H1 (cell line): ENCODE data around the gene RORB. TPM values are rescaled to one million over a fixed set of nuclear protein-coding genes. Genes with fewer than 3 reads are reported as not detected.

Experiments used
- CTCF ChIA-PET: fragments of 300-600 bp; sonication (Branson Sonifier 250); formaldehyde crosslinking; loops from one replicate; lab custom pipeline; 2021; ENCODE audit not compliant: partially characterized antibody; lab: Charles Lee
- POLR2A ChIA-PET: fragments of 300-600 bp; sonication (Branson Sonifier 250); formaldehyde crosslinking; loops from one replicate; lab custom pipeline; 2021; ENCODE audit warnings: inconsistent platforms; ENCODE audit not compliant: partially characterized antibody; lab: Charles Lee
- DNase-seq, 2 experiments: peaks; one replicate each; pipeline versions ENCODE4 v3.0.0 to v3.0.0-alpha.2; 2010 to 2022; ENCODE audit warnings: low spot score in 2 of 2, low read depth in 1 of 2, mixed read lengths in 1 of 2
- FAIRE-seq: peaks from 2 replicates; lab custom pipeline; 2011; peaks lifted over from hg19 to GRCh38; lab: Jason Lieb, UNC
- H2AFZ ChIP-seq: 2 replicates; pipeline ENCODE4 v1.8.1; 2012; ENCODE audit warnings: low read length, inconsistent platforms
- H2AK5ac ChIP-seq: 2 replicates; pipeline ENCODE4 v1.6.1; 2013; ENCODE audit warnings: low read depth, low read length
- H2BK120ac ChIP-seq: replicated peaks from 2 replicates; pipeline ENCODE3; 2013; ENCODE audit warnings: low read depth, low read length, inconsistent platforms
- H2BK12ac ChIP-seq: 2 replicates; pipeline ENCODE4 v1.6.1; 2013; ENCODE audit warnings: low read depth, low read length
- H2BK15ac ChIP-seq: 2 replicates; pipeline ENCODE4 v1.6.1; 2013; ENCODE audit warnings: low read length
- H2BK20ac ChIP-seq: 2 replicates; pipeline ENCODE4 v1.6.1; 2013; ENCODE audit warnings: low read length
- H2BK5ac ChIP-seq: 2 replicates; pipeline ENCODE4 v1.6.1; 2013; ENCODE audit warnings: low read depth, low read length
- H3K14ac ChIP-seq: 2 replicates; pipeline ENCODE4 v1.6.1; 2013; ENCODE audit warnings: inconsistent platforms; ENCODE audit not compliant: insufficient read length
- H3K18ac ChIP-seq: 2 replicates; pipeline ENCODE4 v1.6.1; 2013; ENCODE audit warnings: low read length; ENCODE audit errors: extremely low read depth
- H3K23ac ChIP-seq: 2 replicates; pipeline ENCODE4 v1.6.1; 2013; ENCODE audit warnings: inconsistent platforms; ENCODE audit not compliant: insufficient read length
- H3K23me2 ChIP-seq: 2 replicates; pipeline ENCODE4 v1.6.1; 2013; ENCODE audit warnings: low read depth, low read length
- H3K27ac ChIP-seq: 2 replicates; pipeline ENCODE4 v1.6.1; 2011; ENCODE audit warnings: low read depth, low read length, inconsistent platforms
- H3K27me3 ChIP-seq, 4 experiments: replicated peaks in 1 of 4; 1 replicate in 1 of 4; 2 replicates in 3 of 4; pipeline versions ENCODE4 v1.6.1 to v1.8.1; 2011 to 2013; ENCODE audit warnings: low read length in 3 of 4, mild to moderate bottlenecking in 3 of 4, inconsistent platforms in 2 of 4, mixed read lengths in 2 of 4, moderate library complexity in 1 of 4; ENCODE audit not compliant: control insufficient read depth in 3 of 4, insufficient read depth in 3 of 4; ENCODE audit errors: extremely low read depth in 1 of 4
- H3K36me3 ChIP-seq, 4 experiments: 2 replicates each; pipeline versions ENCODE4 v1.6.1 to v1.8.1; 2011 to 2013; ENCODE audit warnings: mild to moderate bottlenecking in 4 of 4, low read length in 3 of 4, moderate library complexity in 2 of 4, control low read depth in 1 of 4, inconsistent platforms in 1 of 4; ENCODE audit not compliant: insufficient read depth in 4 of 4, control insufficient read depth in 2 of 4
- H3K4ac ChIP-seq: replicated peaks from 2 replicates; pipeline ENCODE3; 2013; ENCODE audit warnings: low read length, low read depth, mixed read lengths, inconsistent platforms; ENCODE audit not compliant: insufficient read length
- H3K4me1 ChIP-seq, 4 experiments: replicated peaks in 1 of 4; 1 replicate in 1 of 4; 2 replicates in 3 of 4; pipeline versions ENCODE4 v1.6.1 to v1.8.1; 2011 to 2013; ENCODE audit warnings: low read length in 3 of 4, inconsistent platforms in 2 of 4, mixed read lengths in 1 of 4; ENCODE audit not compliant: insufficient read depth in 4 of 4, control insufficient read depth in 3 of 4
- H3K4me2 ChIP-seq, 2 experiments: 2 replicates each; pipeline versions ENCODE4 v1.6.1 to v1.8.1; 2011 to 2013; ENCODE audit warnings: low read depth in 2 of 2, low read length in 2 of 2, control low read depth in 1 of 2, inconsistent platforms in 1 of 2, mild to moderate bottlenecking in 1 of 2; ENCODE audit not compliant: insufficient read depth in 1 of 2
- H3K4me3 ChIP-seq, 4 experiments: fragments of 200-600, 300-600 bp in 1 of 4; sonication (generic), shearing (Covaris generic), sonication (Bioruptor Twin) in 1 of 4; 2 replicates each; pipeline versions ENCODE4 v1.5.1 to v1.8.1; 2011 to 2016; ENCODE audit warnings: low read length in 4 of 4, low read depth in 3 of 4, control low read depth in 2 of 4, inconsistent platforms in 2 of 4, mild to moderate bottlenecking in 2 of 4, mixed read lengths in 1 of 4, moderate library complexity in 1 of 4; ENCODE audit not compliant: insufficient read depth in 2 of 4; ENCODE audit errors: extremely low read depth in 1 of 4
- H3K56ac ChIP-seq: replicated peaks from 2 replicates; pipeline ENCODE3; 2013; ENCODE audit warnings: low read depth, mild to moderate bottlenecking, mixed read lengths, low read length, inconsistent platforms; ENCODE audit not compliant: insufficient read length
- H3K79me1 ChIP-seq: 2 replicates; pipeline ENCODE4 v1.6.1; 2013; ENCODE audit warnings: low read depth, low read length, control low read depth
- H3K79me2 ChIP-seq, 2 experiments: 2 replicates each; pipeline versions ENCODE4 v1.6.1 to v1.8.1; 2012 to 2013; ENCODE audit warnings: low read length in 2 of 2, mild to moderate bottlenecking in 2 of 2, inconsistent platforms in 1 of 2; ENCODE audit not compliant: insufficient read depth in 2 of 2, control insufficient read depth in 1 of 2
- H3K9ac ChIP-seq, 4 experiments: replicated peaks in 1 of 4; 1 replicate in 1 of 4; 2 replicates in 3 of 4; pipeline versions ENCODE4 v1.6.1 to v1.8.1; 2011 to 2013; ENCODE audit warnings: low read depth in 3 of 4, low read length in 3 of 4, control low read depth in 2 of 4, mild to moderate bottlenecking in 2 of 4, moderate library complexity in 2 of 4, inconsistent platforms in 1 of 4; ENCODE audit errors: extremely low read depth in 1 of 4
- H3K9me3 ChIP-seq, 2 experiments: 2 replicates each; pipeline versions ENCODE4 v1.6.1 to v1.8.1; 2012 to 2013; ENCODE audit warnings: mild to moderate bottlenecking in 2 of 2, moderate library complexity in 2 of 2, control low read depth in 1 of 2, inconsistent platforms in 1 of 2, low read depth in 1 of 2, low read length in 1 of 2, mixed read lengths in 1 of 2; ENCODE audit not compliant: insufficient read depth in 2 of 2
- H4K20me1 ChIP-seq, 2 experiments: replicated peaks in 1 of 2; 2 replicates each; pipeline versions ENCODE3 to v1.8.1; 2011 to 2013; ENCODE audit warnings: inconsistent platforms in 2 of 2, low read length in 2 of 2, mild to moderate bottlenecking in 1 of 2; ENCODE audit not compliant: insufficient read depth in 2 of 2, control insufficient read depth in 1 of 2
- H4K5ac ChIP-seq: 2 replicates; pipeline ENCODE4 v1.6.1; 2013; ENCODE audit warnings: low read length, low read depth, mixed read lengths, inconsistent platforms; ENCODE audit not compliant: insufficient read length
- H4K8ac ChIP-seq: 2 replicates; pipeline ENCODE4 v1.8.0; 2013; ENCODE audit warnings: mild to moderate bottlenecking, moderate library complexity, low read length, inconsistent platforms; ENCODE audit not compliant: insufficient read depth; ENCODE audit errors: extremely low read depth
- H4K91ac ChIP-seq: replicated peaks from 2 replicates; pipeline ENCODE3; 2013; ENCODE audit warnings: low read length, mixed read lengths, inconsistent platforms; ENCODE audit not compliant: insufficient read length
- ATF3 ChIP-seq: IDR thresholded peaks from 2 replicates; pipeline ENCODE4 v1.6.1; 2011; ENCODE audit warnings: low read depth, mild to moderate bottlenecking, low read length; ENCODE audit not compliant: insufficient read depth
- BCL11A ChIP-seq, 2 experiments: IDR thresholded peaks; one replicate each; pipeline ENCODE4 v1.6.1; 2011; ENCODE audit warnings: low read depth in 2 of 2, low read length in 2 of 2, mild to moderate bottlenecking in 2 of 2
- CBX8 ChIP-seq: fragments of 300-800, 300-1000 bp; sonication (generic); IDR thresholded peaks from 2 replicates; pipeline ENCODE4 v1.7.1; 2016; ENCODE audit warnings: low read depth, low read length, borderline replicate concordance
- E2F6 ChIP-seq: IDR thresholded peaks from 2 replicates; pipeline ENCODE4 v1.6.1; 2012; ENCODE audit warnings: inconsistent platforms
- GABPA ChIP-seq: IDR thresholded peaks from 2 replicates; pipeline ENCODE4 v1.6.1; 2011; ENCODE audit warnings: mild to moderate bottlenecking, low read length, moderate library complexity, borderline replicate concordance; ENCODE audit not compliant: insufficient read depth
- KDM1A ChIP-seq: fragments of 200-600, 300-600 bp; sonication (generic); IDR thresholded peaks from 2 replicates; pipeline ENCODE4 v1.7.1; 2016; ENCODE audit warnings: mild to moderate bottlenecking, low read length, borderline replicate concordance
- NRF1 ChIP-seq: IDR thresholded peaks from 2 replicates; pipeline ENCODE4 v1.6.1; 2011; ENCODE audit warnings: mild to moderate bottlenecking, low read depth, low read length, improper control_type of control experiment
- RAD21 ChIP-seq, 2 experiments: IDR thresholded peaks in 1 of 2; conservative IDR thresholded peaks in 1 of 2; 2 replicates each; pipeline ENCODE4 v1.6.1; 2011; ENCODE audit warnings: low read depth in 2 of 2, low read length in 2 of 2, improper control_type of control experiment in 1 of 2, inconsistent platforms in 1 of 2, mild to moderate bottlenecking in 1 of 2, moderate library complexity in 1 of 2
- RFX5 ChIP-seq: IDR thresholded peaks from 2 replicates; pipeline ENCODE4 v1.6.1; 2011; ENCODE audit warnings: low read depth, low read length, improper control_type of control experiment, borderline replicate concordance
- SAP30 ChIP-seq: fragments of 300-600 bp; sonication (generic); IDR thresholded peaks from 2 replicates; pipeline ENCODE4 v1.7.1; 2012; ENCODE audit warnings: low read length, moderate library complexity, mild to moderate bottlenecking, inconsistent platforms; ENCODE audit not compliant: insufficient read depth, insufficient replicate concordance
- SIN3A ChIP-seq, 2 experiments: IDR thresholded peaks in 1 of 2; conservative IDR thresholded peaks in 1 of 2; 2 replicates each; pipeline ENCODE4 v1.6.1; 2011 to 2012; ENCODE audit warnings: low read length in 2 of 2, improper control_type of control experiment in 1 of 2, low read depth in 1 of 2, mild to moderate bottlenecking in 1 of 2
- TCF12 ChIP-seq: IDR thresholded peaks from 2 replicates; pipeline ENCODE4 v1.6.1; 2011; ENCODE audit warnings: low read depth, mild to moderate bottlenecking, low read length
- WGBS, 2 experiments: shearing (Covaris generic) in 1 of 2; methylation state at CpG; one replicate each; pipeline versions ENCODE4 v1.1.6 to v1.1.7; 2013 to 2015; ENCODE audit warnings: low lambda C conversion rate in 2 of 2, mixed read lengths in 2 of 2, inconsistent platforms in 1 of 2, low coverage in 1 of 2, missing lambda C conversion rate in 1 of 2; ENCODE audit not compliant: insufficient replicate concordance in 2 of 2, insufficient coverage in 1 of 2, insufficient read length in 1 of 2; ENCODE audit errors: extremely low coverage in 1 of 2, missing lambda C conversion rate in 1 of 2; 5-methylcytosine and 5-hydroxymethylcytosine counted together
- polyA plus RNA-seq, 7 experiments: library from polyadenylated mRNA; depleted of rRNA in 3 of 7; stranded (reverse) in 5 of 7; unstranded in 2 of 7; fragments of >200 nt in 5 of 7; fragments of 200-250 nt in 2 of 7; gene quantifications; 1 replicate in 5 of 7; 2 replicates in 1 of 7; 4 replicates in 1 of 7; pipeline versions ENCODE4 v1.2.1 to v1.2.3, GENCODE V29; 2011 to 2013; ENCODE audit warnings: missing spikeins in 2 of 7, mixed read lengths in 2 of 7
- total RNA-seq: library from RNA; stranded (reverse); fragmentation: NEBNext Ultra II Directional; extraction: Animal tissue kit (Norgen Biotek cat#: 25700); gene quantifications from 2 replicates; pipeline ENCODE4 v1.2.1, GENCODE V29; 2021

Gene RORB
- total and polyA plus RNA-seq, 2 of the 8 experiments (the other 6 are each of a cell fraction or from before 2014, with no cell fraction given) = 2.3 to 7.1 TPM

GRCh38 chr9:74662674-74663073 lies 165.5 kb downstream of the RORB start:
- WGBS, 2 experiments = 90% methylated on average over 8 of the region's 8 CpGs; no CpG with 5 or more reads in 1 of the 2 experiments
- H4K91ac ChIP-seq = no peak overlapping the region
- no peak overlapping the region for H2BK5ac ChIP-seq
- H4K5ac ChIP-seq = no peak overlapping the region
- H3K27ac ChIP-seq = no peak overlapping the region
- H3K56ac ChIP-seq = no peak overlapping the region
- H3K23me2 ChIP-seq = no peaks in the 10 kb centered on the region
- no peak overlapping the region for H3K4ac ChIP-seq
- H3K4me1 ChIP-seq = no peaks in the 10 kb centered on the region; a peak in 1 of 7 replicates
- H3K79me1 ChIP-seq = no peaks in the 10 kb centered on the region
- ChIA-PET POLR2A (no interaction called here), CTCF (interaction anchor here (0.6 to 2.6 kb wide), 7 partner anchors 13 to 529 kb away, joined by 3 to 7 read pairs (median 3); no protein-coding TSS in a partner anchor)
- no peak overlapping the region for H2BK120ac ChIP-seq
- H4K20me1 ChIP-seq = no peaks in the 10 kb centered on the region
- no peak overlapping the region for H3K18ac ChIP-seq
- H4K8ac ChIP-seq = no peak overlapping the region
- H3K4me2 ChIP-seq = no peak overlapping the region
- no peak overlapping the region for H2BK20ac ChIP-seq
- no peak overlapping the region for H2BK12ac ChIP-seq
- H3K14ac ChIP-seq = no peak overlapping the region
- no peaks in the 10 kb centered on the region for H3K27me3 ChIP-seq
- no peak overlapping the region for H3K9ac ChIP-seq
- H3K9me3 ChIP-seq = no peaks in the 10 kb centered on the region
- no peak overlapping the region for H2AK5ac ChIP-seq
- FAIRE-seq = no peak
- no peaks in the 10 kb centered on the region for H3K79me2 ChIP-seq
- H2AFZ ChIP-seq = no peak overlapping the region
- no peak overlapping the region for H3K23ac ChIP-seq
- no peaks in the 10 kb centered on the region for H3K36me3 ChIP-seq
- no peak for DNase-seq
- H2BK15ac ChIP-seq = no peak overlapping the region
- no peak overlapping the region for H3K4me3 ChIP-seq
- no peak for TF ChIP-seq BCL11A (IDR thresholded peaks at IDR 0.05; ENCODE audit: low read depth in 2 of 2, low read length in 2 of 2)
- no peak for TF ChIP-seq RFX5
- no peak for TF ChIP-seq TCF12
- no peak for TF ChIP-seq SAP30
- TF ChIP-seq ATF3 = no peak
- no peak for TF ChIP-seq CBX8
- TF ChIP-seq KDM1A = no peak
- TF ChIP-seq SIN3A (conservative IDR thresholded peaks at IDR 0.05 in 1 of 2, IDR thresholded peaks at IDR 0.05 in 1 of 2; ENCODE audit: low read depth in 1 of 2, low read length in 2 of 2) = no peak
- TF ChIP-seq NRF1 = no peak
- no peak for TF ChIP-seq GABPA
- TF ChIP-seq RAD21 (IDR thresholded peaks at IDR 0.05 in 1 of 2, conservative IDR thresholded peaks at IDR 0.05 in 1 of 2; ENCODE audit: low read depth in 2 of 2, low read length in 2 of 2) = no peak
- no peak for TF ChIP-seq E2F6
